OCI-LY3 (cell line): Measurements from ENCODE around the gene KLF15.

ENCODE experiments used
- EZH2phosphoT487 ChIP-seq: fragments of 200-600 bp; shearing (Covaris generic); IDR thresholded peaks from 2 replicates; pipeline ENCODE4 v1.6.1; 2018; ENCODE audit warnings: antibody characterized with exemption, mixed run types, low read depth
- TF ChIP-seq, protein P1 (sequence below): fragments of 200-600, 300-600 bp; sonication (generic); IDR thresholded peaks from 2 replicates; pipeline ENCODE4 v1.5.1; 2014; ENCODE audit warnings: antibody characterized with exemption, low read length, low read depth

DNA sequence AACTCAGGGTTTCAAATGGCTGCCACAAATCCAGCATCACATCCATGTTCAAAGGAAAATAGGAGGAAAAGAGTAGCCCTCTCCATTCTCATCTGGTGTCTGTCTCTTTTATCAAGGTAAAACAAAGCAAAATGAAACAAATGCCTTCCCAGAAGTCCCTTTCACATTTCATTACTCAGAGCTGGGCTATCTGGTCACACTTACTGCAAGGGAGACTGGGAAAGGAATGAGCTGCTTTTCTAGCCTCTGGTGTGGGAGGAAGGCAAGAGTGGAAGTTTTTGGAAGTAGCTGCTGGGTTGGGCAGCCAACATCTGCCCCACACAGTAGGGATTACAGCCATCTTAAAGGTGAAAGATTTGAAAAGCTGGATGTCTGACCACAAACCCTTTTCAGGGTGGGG lies 51.8 kb downstream of the KLF15 start:
- TF ChIP-seq, protein P1, sequence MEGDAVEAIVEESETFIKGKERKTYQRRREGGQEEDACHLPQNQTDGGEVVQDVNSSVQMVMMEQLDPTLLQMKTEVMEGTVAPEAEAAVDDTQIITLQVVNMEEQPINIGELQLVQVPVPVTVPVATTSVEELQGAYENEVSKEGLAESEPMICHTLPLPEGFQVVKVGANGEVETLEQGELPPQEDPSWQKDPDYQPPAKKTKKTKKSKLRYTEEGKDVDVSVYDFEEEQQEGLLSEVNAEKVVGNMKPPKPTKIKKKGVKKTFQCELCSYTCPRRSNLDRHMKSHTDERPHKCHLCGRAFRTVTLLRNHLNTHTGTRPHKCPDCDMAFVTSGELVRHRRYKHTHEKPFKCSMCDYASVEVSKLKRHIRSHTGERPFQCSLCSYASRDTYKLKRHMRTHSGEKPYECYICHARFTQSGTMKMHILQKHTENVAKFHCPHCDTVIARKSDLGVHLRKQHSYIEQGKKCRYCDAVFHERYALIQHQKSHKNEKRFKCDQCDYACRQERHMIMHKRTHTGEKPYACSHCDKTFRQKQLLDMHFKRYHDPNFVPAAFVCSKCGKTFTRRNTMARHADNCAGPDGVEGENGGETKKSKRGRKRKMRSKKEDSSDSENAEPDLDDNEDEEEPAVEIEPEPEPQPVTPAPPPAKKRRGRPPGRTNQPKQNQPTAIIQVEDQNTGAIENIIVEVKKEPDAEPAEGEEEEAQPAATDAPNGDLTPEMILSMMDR = no peak
- no peak for TF ChIP-seq EZH2phosphoT487
